HepG2 (cell line): ENCODE data around the gene ABCC1. TPM values are rescaled to one million over a fixed set of nuclear protein-coding genes. Genes with fewer than 3 reads are reported as not detected.

ENCODE experiments used
- CCAR2 ChIP-seq: fragments of 200-400 bp; formaldehyde crosslinking; optimal IDR thresholded peaks from 2 replicates; pipeline ENCODE3; 2018; ENCODE audit warnings: low read depth, mild to moderate bottlenecking, low read length, moderate library complexity
- GATA4 ChIP-seq: sonication (generic); IDR thresholded peaks from 2 replicates; pipeline ENCODE4 v1.6.1; 2016; ENCODE audit warnings: antibody characterized with exemption, low read depth, borderline replicate concordance
- KDM5B ChIP-seq: sonication (generic); formaldehyde crosslinking; IDR thresholded peaks from 2 replicates; pipeline ENCODE4 v1.4.0; 2020; ENCODE audit warnings: missing genetic modification reagents, mild to moderate bottlenecking, borderline replicate concordance
- MAF1 ChIP-seq: sonication (generic); formaldehyde crosslinking; IDR thresholded peaks from 2 replicates; pipeline ENCODE4 v1.5.0; 2020; ENCODE audit warnings: missing genetic modification reagents, borderline replicate concordance
- NCOA1 ChIP-seq: sonication (generic); formaldehyde crosslinking; IDR thresholded peaks from 2 replicates; pipeline ENCODE4 v1.9.0; 2021; ENCODE audit warnings: missing genetic modification reagents
- ZNF232 ChIP-seq: sonication (generic); formaldehyde crosslinking; IDR thresholded peaks from 2 replicates; pipeline ENCODE4 v1.4.0; 2020; ENCODE audit warnings: missing genetic modification reagents, borderline replicate concordance
- ZNF33B ChIP-seq: sonication (generic); formaldehyde crosslinking; IDR thresholded peaks from 2 replicates; pipeline ENCODE4 v1.5.1; 2020; ENCODE audit warnings: mild to moderate bottlenecking, missing genetic modification reagents
- ZNF737 ChIP-seq: sonication (generic); formaldehyde crosslinking; IDR thresholded peaks from 2 replicates; pipeline ENCODE4 v1.5.0; 2020; ENCODE audit warnings: missing genetic modification reagents, mild to moderate bottlenecking, borderline replicate concordance
- ZNF879 ChIP-seq: sonication (generic); formaldehyde crosslinking; IDR thresholded peaks from 2 replicates; pipeline ENCODE4 v1.8.1; 2023; ENCODE audit warnings: missing genetic modification reagents
- polyA plus RNA-seq, 8 experiments: library from polyadenylated mRNA; depleted of rRNA in 3 of 8; stranded (reverse) in 7 of 8; unstranded in 1 of 8; fragments of >200 nt; fragmentation: Illumina TruSeq in 4 of 8; extraction: Trizol in 4 of 8; gene quantifications; 2 replicates each; pipeline versions ENCODE4 v1.2.1 to v1.2.3, GENCODE V29; 2011 to 2016; ENCODE audit warnings: low read depth in 4 of 8, missing spikeins in 1 of 8, mixed read lengths in 1 of 8; ENCODE audit not compliant: insufficient read depth in 1 of 8
- total RNA-seq, 5 experiments: library from RNA; depleted of rRNA; stranded (reverse); fragments of >200 nt; fragmentation: Illumina TruSeq; extraction: Trizol; gene quantifications; 2 replicates each; pipeline ENCODE4 v1.2.3, GENCODE V29; 2016; ENCODE audit warnings: low read depth in 1 of 5
- TF ChIP-seq, protein P1 (sequence below): sonication (generic); formaldehyde crosslinking; IDR thresholded peaks from 2 replicates; pipeline ENCODE4 v1.5.0; 2020; ENCODE audit warnings: mild to moderate bottlenecking, missing genetic modification reagents
- TF ChIP-seq, protein P2 (sequence below): sonication (generic); formaldehyde crosslinking; IDR thresholded peaks from 2 replicates; pipeline ENCODE4 v1.4.0; 2020; ENCODE audit warnings: missing genetic modification reagents
- TF ChIP-seq, protein P3 (sequence below): sonication (generic); formaldehyde crosslinking; IDR thresholded peaks from 2 replicates; pipeline ENCODE4 v1.4.0; 2020; ENCODE audit warnings: missing genetic modification reagents
- TF ChIP-seq, protein P4 (sequence below): IDR thresholded peaks from 2 replicates; pipeline ENCODE4 v1.6.1; 2016; ENCODE audit warnings: mild to moderate bottlenecking
- TF ChIP-seq, protein P5 (sequence below): sonication (generic); formaldehyde crosslinking; IDR thresholded peaks from 2 replicates; pipeline ENCODE4 v1.4.0; 2020; ENCODE audit warnings: missing genetic modification reagents, borderline replicate concordance

Gene ABCC1
- total and polyA plus RNA-seq, 2 of the 13 experiments (the other 11 are each of a cell fraction or from before 2014, with no cell fraction given) = 13.0 to 30.6 TPM

DNA sequence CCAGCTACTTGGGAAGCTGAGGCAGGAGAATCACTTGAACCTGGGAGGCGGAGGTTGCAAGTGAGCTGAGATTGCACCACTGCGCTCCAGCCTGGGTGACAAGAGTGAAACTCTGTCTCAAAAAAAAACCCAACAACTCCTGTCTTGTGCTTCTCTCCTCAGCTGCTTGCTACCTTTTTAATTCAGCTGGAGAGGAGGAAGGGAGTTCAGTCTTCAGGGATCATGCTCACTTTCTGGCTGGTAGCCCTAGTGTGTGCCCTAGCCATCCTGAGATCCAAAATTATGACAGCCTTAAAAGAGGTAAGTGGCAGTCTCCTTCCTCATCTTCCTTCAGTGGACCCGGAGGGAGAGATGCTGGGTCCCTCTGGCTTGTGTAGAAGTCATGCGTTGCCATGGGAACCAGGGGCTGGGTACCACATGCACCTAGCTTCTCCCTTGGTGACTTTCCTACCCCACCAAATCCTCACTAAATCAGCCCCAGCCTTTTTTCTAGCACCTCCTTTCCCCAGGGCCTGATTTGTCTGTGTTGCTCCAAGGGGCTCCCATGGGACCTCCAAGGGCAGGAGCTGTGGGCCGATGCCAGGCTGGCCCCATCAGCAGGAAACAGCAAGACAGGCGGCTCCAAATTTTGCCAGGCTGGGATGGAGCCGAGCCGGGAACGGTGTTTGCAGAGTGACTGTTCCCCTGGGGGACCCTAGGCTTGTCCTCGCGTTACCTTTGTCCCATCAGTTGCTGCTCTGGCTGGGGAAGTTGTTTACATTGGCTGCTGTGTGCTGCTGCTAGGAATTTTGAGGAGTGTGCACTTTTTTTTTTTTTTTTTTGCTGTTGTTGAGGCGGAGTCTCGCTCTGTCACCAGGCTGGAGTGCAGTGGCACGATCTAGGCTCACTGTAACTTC, 65.2 kb downstream of the ABCC1 start (continued):
- TF ChIP-seq, protein P1, sequence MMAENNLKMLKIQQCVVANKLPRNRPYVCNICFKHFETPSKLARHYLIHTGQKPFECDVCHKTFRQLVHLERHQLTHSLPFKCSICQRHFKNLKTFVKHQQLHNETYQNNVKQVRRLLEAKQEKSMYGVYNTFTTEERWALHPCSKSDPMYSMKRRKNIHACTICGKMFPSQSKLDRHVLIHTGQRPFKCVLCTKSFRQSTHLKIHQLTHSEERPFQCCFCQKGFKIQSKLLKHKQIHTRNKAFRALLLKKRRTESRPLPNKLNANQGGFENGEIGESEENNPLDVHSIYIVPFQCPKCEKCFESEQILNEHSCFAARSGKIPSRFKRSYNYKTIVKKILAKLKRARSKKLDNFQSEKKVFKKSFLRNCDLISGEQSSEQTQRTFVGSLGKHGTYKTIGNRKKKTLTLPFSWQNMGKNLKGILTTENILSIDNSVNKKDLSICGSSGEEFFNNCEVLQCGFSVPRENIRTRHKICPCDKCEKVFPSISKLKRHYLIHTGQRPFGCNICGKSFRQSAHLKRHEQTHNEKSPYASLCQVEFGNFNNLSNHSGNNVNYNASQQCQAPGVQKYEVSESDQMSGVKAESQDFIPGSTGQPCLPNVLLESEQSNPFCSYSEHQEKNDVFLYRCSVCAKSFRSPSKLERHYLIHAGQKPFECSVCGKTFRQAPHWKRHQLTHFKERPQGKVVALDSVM (CRISPR knock-in tag) = peak; percentile 14; the same call in 1 of the 2 replicates
- TF ChIP-seq GATA4 (no peak), KDM5B (CRISPR knock-in tag) (no peak), ZNF879 (CRISPR knock-in tag) (no peak), NCOA1 (CRISPR knock-in tag) (no peak), MAF1 (CRISPR knock-in tag) (no peak), ZNF33B (CRISPR knock-in tag) (no peak), ZNF232 (CRISPR knock-in tag) (no peak), CCAR2 (no peak), ZNF737 (CRISPR knock-in tag) (no peak)
- TF ChIP-seq, protein P2, sequence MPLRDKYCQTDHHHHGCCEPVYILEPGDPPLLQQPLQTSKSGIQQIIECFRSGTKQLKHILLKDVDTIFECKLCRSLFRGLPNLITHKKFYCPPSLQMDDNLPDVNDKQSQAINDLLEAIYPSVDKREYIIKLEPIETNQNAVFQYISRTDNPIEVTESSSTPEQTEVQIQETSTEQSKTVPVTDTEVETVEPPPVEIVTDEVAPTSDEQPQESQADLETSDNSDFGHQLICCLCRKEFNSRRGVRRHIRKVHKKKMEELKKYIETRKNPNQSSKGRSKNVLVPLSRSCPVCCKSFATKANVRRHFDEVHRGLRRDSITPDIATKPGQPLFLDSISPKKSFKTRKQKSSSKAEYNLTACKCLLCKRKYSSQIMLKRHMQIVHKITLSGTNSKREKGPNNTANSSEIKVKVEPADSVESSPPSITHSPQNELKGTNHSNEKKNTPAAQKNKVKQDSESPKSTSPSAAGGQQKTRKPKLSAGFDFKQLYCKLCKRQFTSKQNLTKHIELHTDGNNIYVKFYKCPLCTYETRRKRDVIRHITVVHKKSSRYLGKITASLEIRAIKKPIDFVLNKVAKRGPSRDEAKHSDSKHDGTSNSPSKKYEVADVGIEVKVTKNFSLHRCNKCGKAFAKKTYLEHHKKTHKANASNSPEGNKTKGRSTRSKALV = no peak
- TF ChIP-seq, protein P3, sequence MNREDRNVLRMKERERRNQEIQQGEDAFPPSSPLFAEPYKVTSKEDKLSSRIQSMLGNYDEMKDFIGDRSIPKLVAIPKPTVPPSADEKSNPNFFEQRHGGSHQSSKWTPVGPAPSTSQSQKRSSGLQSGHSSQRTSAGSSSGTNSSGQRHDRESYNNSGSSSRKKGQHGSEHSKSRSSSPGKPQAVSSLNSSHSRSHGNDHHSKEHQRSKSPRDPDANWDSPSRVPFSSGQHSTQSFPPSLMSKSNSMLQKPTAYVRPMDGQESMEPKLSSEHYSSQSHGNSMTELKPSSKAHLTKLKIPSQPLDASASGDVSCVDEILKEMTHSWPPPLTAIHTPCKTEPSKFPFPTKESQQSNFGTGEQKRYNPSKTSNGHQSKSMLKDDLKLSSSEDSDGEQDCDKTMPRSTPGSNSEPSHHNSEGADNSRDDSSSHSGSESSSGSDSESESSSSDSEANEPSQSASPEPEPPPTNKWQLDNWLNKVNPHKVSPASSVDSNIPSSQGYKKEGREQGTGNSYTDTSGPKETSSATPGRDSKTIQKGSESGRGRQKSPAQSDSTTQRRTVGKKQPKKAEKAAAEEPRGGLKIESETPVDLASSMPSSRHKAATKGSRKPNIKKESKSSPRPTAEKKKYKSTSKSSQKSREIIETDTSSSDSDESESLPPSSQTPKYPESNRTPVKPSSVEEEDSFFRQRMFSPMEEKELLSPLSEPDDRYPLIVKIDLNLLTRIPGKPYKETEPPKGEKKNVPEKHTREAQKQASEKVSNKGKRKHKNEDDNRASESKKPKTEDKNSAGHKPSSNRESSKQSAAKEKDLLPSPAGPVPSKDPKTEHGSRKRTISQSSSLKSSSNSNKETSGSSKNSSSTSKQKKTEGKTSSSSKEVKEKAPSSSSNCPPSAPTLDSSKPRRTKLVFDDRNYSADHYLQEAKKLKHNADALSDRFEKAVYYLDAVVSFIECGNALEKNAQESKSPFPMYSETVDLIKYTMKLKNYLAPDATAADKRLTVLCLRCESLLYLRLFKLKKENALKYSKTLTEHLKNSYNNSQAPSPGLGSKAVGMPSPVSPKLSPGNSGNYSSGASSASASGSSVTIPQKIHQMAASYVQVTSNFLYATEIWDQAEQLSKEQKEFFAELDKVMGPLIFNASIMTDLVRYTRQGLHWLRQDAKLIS (CRISPR knock-in tag) = no peak
- TF ChIP-seq, protein P4, sequence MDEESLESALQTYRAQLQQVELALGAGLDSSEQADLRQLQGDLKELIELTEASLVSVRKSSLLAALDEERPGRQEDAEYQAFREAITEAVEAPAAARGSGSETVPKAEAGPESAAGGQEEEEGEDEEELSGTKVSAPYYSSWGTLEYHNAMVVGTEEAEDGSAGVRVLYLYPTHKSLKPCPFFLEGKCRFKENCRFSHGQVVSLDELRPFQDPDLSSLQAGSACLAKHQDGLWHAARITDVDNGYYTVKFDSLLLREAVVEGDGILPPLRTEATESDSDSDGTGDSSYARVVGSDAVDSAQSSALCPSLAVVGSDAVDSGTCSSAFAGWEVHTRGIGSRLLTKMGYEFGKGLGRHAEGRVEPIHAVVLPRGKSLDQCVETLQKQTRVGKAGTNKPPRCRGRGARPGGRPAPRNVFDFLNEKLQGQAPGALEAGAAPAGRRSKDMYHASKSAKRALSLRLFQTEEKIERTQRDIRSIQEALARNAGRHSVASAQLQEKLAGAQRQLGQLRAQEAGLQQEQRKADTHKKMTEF (CRISPR knock-in tag) = peak; percentile 46; the same call in 1 of the 2 replicates
- TF ChIP-seq, protein P5, sequence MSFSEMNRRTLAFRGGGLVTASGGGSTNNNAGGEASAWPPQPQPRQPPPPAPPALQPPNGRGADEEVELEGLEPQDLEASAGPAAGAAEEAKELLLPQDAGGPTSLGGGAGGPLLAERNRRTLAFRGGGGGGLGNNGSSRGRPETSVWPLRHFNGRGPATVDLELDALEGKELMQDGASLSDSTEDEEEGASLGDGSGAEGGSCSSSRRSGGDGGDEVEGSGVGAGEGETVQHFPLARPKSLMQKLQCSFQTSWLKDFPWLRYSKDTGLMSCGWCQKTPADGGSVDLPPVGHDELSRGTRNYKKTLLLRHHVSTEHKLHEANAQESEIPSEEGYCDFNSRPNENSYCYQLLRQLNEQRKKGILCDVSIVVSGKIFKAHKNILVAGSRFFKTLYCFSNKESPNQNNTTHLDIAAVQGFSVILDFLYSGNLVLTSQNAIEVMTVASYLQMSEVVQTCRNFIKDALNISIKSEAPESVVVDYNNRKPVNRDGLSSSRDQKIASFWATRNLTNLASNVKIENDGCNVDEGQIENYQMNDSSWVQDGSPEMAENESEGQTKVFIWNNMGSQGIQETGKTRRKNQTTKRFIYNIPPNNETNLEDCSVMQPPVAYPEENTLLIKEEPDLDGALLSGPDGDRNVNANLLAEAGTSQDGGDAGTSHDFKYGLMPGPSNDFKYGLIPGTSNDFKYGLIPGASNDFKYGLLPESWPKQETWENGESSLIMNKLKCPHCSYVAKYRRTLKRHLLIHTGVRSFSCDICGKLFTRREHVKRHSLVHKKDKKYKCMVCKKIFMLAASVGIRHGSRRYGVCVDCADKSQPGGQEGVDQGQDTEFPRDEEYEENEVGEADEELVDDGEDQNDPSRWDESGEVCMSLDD (CRISPR knock-in tag) = peak; percentile 84; the same call in 1 of the 2 replicates
